K562 (cell line): Measurements from ENCODE around the gene BCL7C. TPM values are rescaled to one million over a fixed set of nuclear protein-coding genes. Genes with fewer than 3 reads are reported as not detected.

Experiments used
- ARID3A ChIP-seq: IDR thresholded peaks from 2 replicates; pipeline ENCODE4 v1.6.1; 2012; ENCODE audit warnings: low read depth, low read length, improper control_type of control experiment, borderline replicate concordance
- CXXC5 ChIP-seq: fragments of 250-450 bp; sonication (Bioruptor Pico); IDR thresholded peaks from 2 replicates; pipeline ENCODE4 v1.8.0; 2022; ENCODE audit warnings: inconsistent platforms, mild to moderate bottlenecking, moderate library complexity
- EP400 ChIP-seq: fragments of 450-650 bp; IDR thresholded peaks from 2 replicates; pipeline ENCODE4 v1.6.1; 2017; ENCODE audit warnings: antibody characterized with exemption, mild to moderate bottlenecking, moderate library complexity
- ESRRA ChIP-seq: fragments of 450-650 bp; IDR thresholded peaks from 2 replicates; pipeline ENCODE4 v1.6.1; 2014; ENCODE audit warnings: low read depth, mild to moderate bottlenecking, moderate library complexity, borderline replicate concordance
- ETV6 ChIP-seq, 3 experiments: fragments of 150-350 bp in 1 of 3; sonication (generic) in 1 of 3; formaldehyde crosslinking in 1 of 3; IDR thresholded peaks; 2 replicates each; pipeline versions ENCODE4 v1.6.1 to v1.8.0; 2014 to 2022; ENCODE audit warnings: borderline replicate concordance in 2 of 3, low read depth in 2 of 3, antibody characterized with exemption in 1 of 3, low read length in 1 of 3, mild to moderate bottlenecking in 1 of 3, missing genetic modification reagents in 1 of 3
- GTF2E2 ChIP-seq: fragments of 200-800 bp; sonication (Bioruptor generic); IDR thresholded peaks from 2 replicates; pipeline ENCODE4 v1.6.1; 2016; ENCODE audit warnings: missing genetic modification characterization, missing compliant biosample characterization
- ILK ChIP-seq: fragments of 450-650 bp; IDR thresholded peaks from 2 replicates; pipeline ENCODE4 v1.6.1; 2016; ENCODE audit warnings: missing genetic modification characterization, low read depth, mild to moderate bottlenecking, missing compliant biosample characterization, moderate library complexity, borderline replicate concordance
- KLF1 ChIP-seq: fragments of 450-650 bp; IDR thresholded peaks from 2 replicates; pipeline ENCODE4 v1.6.1; 2016; ENCODE audit warnings: missing genetic modification characterization, missing compliant biosample characterization
- LCOR ChIP-seq: sonication (generic); formaldehyde crosslinking; IDR thresholded peaks from 2 replicates; pipeline ENCODE4 v1.8.0; 2022; ENCODE audit warnings: mild to moderate bottlenecking, missing genetic modification reagents
- MBD2 ChIP-seq: sonication (generic); IDR thresholded peaks from 2 replicates; pipeline ENCODE4 v1.6.1; 2016; ENCODE audit warnings: low read depth, borderline replicate concordance
- MTA1 ChIP-seq: fragments of 450-650 bp; IDR thresholded peaks from 2 replicates; pipeline ENCODE4 v1.6.1; 2017; ENCODE audit warnings: borderline replicate concordance
- MYNN ChIP-seq, 2 experiments: sonication (generic); formaldehyde crosslinking in 1 of 2; IDR thresholded peaks; 2 replicates each; pipeline versions ENCODE4 v1.5.0 to v1.6.1; 2016 to 2020; ENCODE audit warnings: antibody characterized with exemption in 1 of 2, missing genetic modification reagents in 1 of 2
- NFRKB ChIP-seq: fragments of 450-650 bp; IDR thresholded peaks from 2 replicates; pipeline ENCODE4 v1.6.1; 2016; ENCODE audit warnings: low read depth
- SRSF7 ChIP-seq: fragments of 200-400 bp; formaldehyde crosslinking; optimal IDR thresholded peaks from 2 replicates; pipeline ENCODE3; 2017; ENCODE audit warnings: mild to moderate bottlenecking, low read depth, low read length
- TAF1 ChIP-seq: IDR thresholded peaks from 2 replicates; pipeline ENCODE4 v1.6.1; 2011; ENCODE audit warnings: mild to moderate bottlenecking, low read length, moderate library complexity; ENCODE audit not compliant: insufficient read depth, control insufficient read depth, severe bottlenecking; ENCODE audit errors: extremely low read depth
- ZBTB26 ChIP-seq: fragments of 450-650 bp; formaldehyde crosslinking; IDR thresholded peaks from 2 replicates; pipeline ENCODE4 v1.4.0; 2022; ENCODE audit warnings: missing genetic modification characterization
- ZNF282 ChIP-seq: sonication (generic); formaldehyde crosslinking; IDR thresholded peaks from 2 replicates; pipeline ENCODE4 v1.8.1; 2023; ENCODE audit warnings: missing genetic modification reagents
- ZNF609 ChIP-seq: sonication (generic); formaldehyde crosslinking; IDR thresholded peaks from 2 replicates; pipeline ENCODE4 v1.8.1; 2023; ENCODE audit warnings: missing genetic modification reagents, mild to moderate bottlenecking, borderline replicate concordance
- polyA plus RNA-seq, 8 experiments: library from polyadenylated mRNA; depleted of rRNA in 4 of 8; stranded (reverse) in 5 of 8; unstranded in 3 of 8; fragments of >200 nt; fragmentation: Nextera tagmentation in 2 of 8; fragmentation: Illumina TruSeq in 1 of 8; extraction: Ambion mirVana in 2 of 8; extraction: Trizol in 1 of 8; gene quantifications; 2 replicates each; pipeline versions ENCODE4 v1.2.1 to v1.2.3, GENCODE V29; 2011 to 2014; ENCODE audit warnings: inconsistent platforms in 1 of 8, missing spikeins in 1 of 8
- total RNA-seq, 7 experiments: library from RNA; depleted of rRNA in 6 of 7; stranded (reverse); fragments of >200 nt in 6 of 7; fragmentation: Illumina TruSeq in 2 of 7; extraction: Trizol in 2 of 7; gene quantifications; 2 replicates each; pipeline versions ENCODE4 v1.2.1 to v1.2.3, GENCODE V29; 2011 to 2021; ENCODE audit warnings: low replicate concordance in 1 of 7

The BCL7C gene
- total and polyA plus RNA-seq, 9 of the 15 experiments (the other 6 are each of a cell fraction or from before 2014, with no cell fraction given), result 1.7 to 85.8 (median 19.6) TPM

- TF ChIP-seq ZNF609 (CRISPR knock-in tag) (0 out of 2 replicates have a peak, but pooled peaks have one; percentile 35), ESRRA (peak; percentile 10; the same call in 1 of the 2 replicates), MBD2 (peak; percentile 37; the same call in 1 of the 2 replicates), SRSF7 (no peak), MYNN (IDR thresholded peaks at IDR 0.05) (no peak), MYNN (CRISPR knock-in tag; IDR thresholded peaks at IDR 0.05) (no peak), MTA1 (no peak), TAF1 (no peak), ARID3A (no peak), EP400 (peak; percentile 72), ZNF282 (CRISPR knock-in tag) (peak; percentile 54; the same call in 1 of the 2 replicates), GTF2E2 (tag) (no peak; the same call in 1 of the 2 replicates), CXXC5 (CRISPR knock-in tag) (no peak), LCOR (CRISPR knock-in tag) (peak; percentile 65), NFRKB (peak; percentile 64), ZBTB26 (no peak), KLF1 (tag) (no peak), ETV6 (IDR thresholded peaks at IDR 0.05; ENCODE audit: borderline replicate concordance in 1 of 2, low read depth in 2 of 2, low read length in 1 of 2) (no peak), ETV6 (CRISPR knock-in tag; IDR thresholded peaks at IDR 0.05; ENCODE audit: borderline replicate concordance) (no peak), ILK (tag) (no peak)
These were observed 2.5 kb upstream of the BCL7C start, which contains the start of gene CTF1 (continued) for GRCh38 chr16:30896261-30896888.
